LHCN-M2 (cell line): ENCODE data around the gene TMEM200B. TPM values are rescaled to one million over a fixed set of nuclear protein-coding genes. Genes with fewer than 3 reads are reported as not detected.
"Not testable (repeated sequence)": the region's sequence is repeated elsewhere in the genome, so short reads cannot be mapped to it uniquely, and the experiment has no call there.

Experiments used
- DNase-seq: peaks from one replicate; pipeline ENCODE4 v3.0.0-alpha.2; 2012; ENCODE audit warnings: low read depth
- polyA plus RNA-seq: library from polyadenylated mRNA; unstranded; fragments of >200 nt; gene quantifications from one replicate; pipeline ENCODE4 v1.2.1, GENCODE V29; 2012; ENCODE audit warnings: missing spikeins
- total RNA-seq: library from RNA; depleted of rRNA; stranded (reverse); fragments of >200 nt; gene quantifications from 2 replicates; pipeline ENCODE4 v1.2.3, GENCODE V29; 2014; rRNA removed

The TMEM200B gene
- 0.13 and 0.17 TPM in 2 replicates for total RNA-seq
- 0.10 TPM for polyA plus RNA-seq

GRCh38 chr1:29123887-29124365 is at the start of gene TMEM200B:
Gene TMEM200B, minus strand, starts transcription at chr1:29123903. Its CDS starts 2,075 bp downstream, at chr1:29121828.
- no peak for DNase-seq

GRCh38 chr1:29172415-29172939 is 48.8 kb upstream of the TMEM200B start:
- no peak for DNase-seq

GRCh38 chr1:29171521-29171920 is 47.8 kb upstream of the TMEM200B start:
- DNase-seq: no peak

- peak; percentile 66 for DNase-seq
These were observed 47.4 kb upstream of the TMEM200B start for GRCh38 chr1:29171089-29171488.

- DNase-seq: no peak
These were observed 46.3 kb upstream of the TMEM200B start for GRCh38 chr1:29169976-29170375.

- no peak for DNase-seq
These were observed 44.2 kb upstream of the TMEM200B start for GRCh38 chr1:29167904-29168303.

- no peak for DNase-seq
These were observed 42.7 kb upstream of the TMEM200B start for GRCh38 chr1:29166291-29166878.

- DNase-seq: no peak
These were observed 40.9 kb upstream of the TMEM200B start for GRCh38 chr1:29164588-29164987.

GRCh38 chr1:29162476-29163138 is 38.9 kb upstream of the TMEM200B start:
- DNase-seq: peak; percentile 57

GRCh38 chr1:29162025-29162424 is 38.3 kb upstream of the TMEM200B start:
- no peak for DNase-seq

- DNase-seq: no peak
These were observed 36.1 kb upstream of the TMEM200B start for GRCh38 chr1:29159773-29160172.

GRCh38 chr1:29157269-29157601 is 33.5 kb upstream of the TMEM200B start:
- no peak for DNase-seq

GRCh38 chr1:29156543-29157268 is 33.0 kb upstream of the TMEM200B start:
- no peak for DNase-seq

GRCh38 chr1:29152046-29152805 is 28.5 kb upstream of the TMEM200B start:
- no peak for DNase-seq

GRCh38 chr1:29150346-29150745 is 26.6 kb upstream of the TMEM200B start:
- not testable (repeated sequence) for DNase-seq

- no peak for DNase-seq
These were observed 25.2 kb upstream of the TMEM200B start for GRCh38 chr1:29148656-29149491.

GRCh38 chr1:29145739-29146437 is 22.2 kb upstream of the TMEM200B start:
- no peak for DNase-seq

GRCh38 chr1:29144178-29144577 is 20.5 kb upstream of the TMEM200B start:
- DNase-seq: no peak

GRCh38 chr1:29142714-29143113 is 19.0 kb upstream of the TMEM200B start:
- no peak for DNase-seq

- no peak for DNase-seq
These were observed 12.8 kb upstream of the TMEM200B start for GRCh38 chr1:29136391-29136915.
